Adrenal gland (tissue), 12 donors: ENCODE measurements around the gene BOD1. TPM values are rescaled to one million over a fixed set of nuclear protein-coding genes. Genes with fewer than 3 reads are reported as not detected.
A peak's percentile ranks its signal among the peaks of the same experiment; 100 is the strongest.
"Not testable (repeated sequence)": the region's sequence is repeated elsewhere in the genome, so short reads cannot be mapped to it uniquely, and the experiment has no call there.

Source experiments
- DNase-seq, 7 donors: peaks; one replicate each; pipeline ENCODE4 v3.0.0-alpha.2; 2019 to 2020
- H3K27ac ChIP-seq, 5 donors: fragments of 200-600 bp; sonication (generic) in 4 of 5; 1 replicate in 3 of 5; 2 replicates in 2 of 5; pipeline versions ENCODE4 v1.5.1 to v1.8.0; 2016 to 2020; ENCODE audit warnings: mild to moderate bottlenecking in 1 of 5
- H3K27me3 ChIP-seq: fragments of 200-600 bp; 2 replicates; pipeline ENCODE4 v1.8.0; 2021
- H3K36me3 ChIP-seq, 2 donors: fragments of 200-600 bp; replicated peaks in 1 of 2; 1 replicate in 1 of 2; 2 replicates in 1 of 2; pipeline versions ENCODE4 v1.5.1 to v1.8.0; 2018 to 2022
- H3K4me1 ChIP-seq, 2 donors: fragments of 200-600 bp; replicated peaks in 1 of 2; 1 replicate in 1 of 2; 2 replicates in 1 of 2; pipeline versions ENCODE4 v1.5.1 to v1.8.0; 2018 to 2021
- H3K4me3 ChIP-seq, 4 donors: fragments of 200-600 bp; sonication (generic) in 3 of 4; one replicate each; pipeline ENCODE4 v1.5.1; 2016 to 2018
- H3K9me3 ChIP-seq, 3 donors: fragments of 200-600 bp; sonication (generic) in 1 of 3; replicated peaks in 1 of 3; 1 replicate in 2 of 3; 2 replicates in 1 of 3; pipeline versions ENCODE4 v1.5.1 to v1.8.0; 2016 to 2021
- POLR2A ChIP-seq, 2 donors: fragments of 450-650 bp; IDR thresholded peaks; one replicate each; pipeline ENCODE4 v1.6.1; 2017; ENCODE audit warnings: antibody characterized with exemption in 2 of 2, mild to moderate bottlenecking in 2 of 2, moderate library complexity in 1 of 2
- WGBS, 4 donors: extraction: QIAGEN DNeasy Blood & Tissue Kit in 2 of 4; methylation state at CpG; one replicate each; pipeline versions ENCODE4 v1.1.5 to v1.1.7; 2013 to 2017; 5-methylcytosine and 5-hydroxymethylcytosine counted together
- intact Hi-C, 2 donors: fragments of 100-400 bp; cut with DNase I; formaldehyde crosslinking; loops; one replicate each; pipeline versions ENCODE4 v1.14.1 to v1.15.0; 2022 to 2023
- polyA plus RNA-seq, 3 donors: library from polyadenylated mRNA; stranded (reverse); fragments of 200-250 nt in 2 of 3; fragments of 350-450 nt in 1 of 3; fragmentation: Illumina TruSeq in 1 of 3; extraction: RNeasy Lipid Tissue Mini Kit (QIAGEN cat#74804) in 1 of 3; gene quantifications; one replicate each; pipeline ENCODE4 v1.2.3, GENCODE V29; 2013 to 2014
- total RNA-seq, 9 donors: library from RNA; depleted of rRNA in 4 of 9; stranded (reverse); fragments of >200 nt in 4 of 9; fragments of 120-200 nt in 1 of 9; fragmentation: NEBNext Ultra II Directional in 1 of 9; extraction: Animal tissue kit (Norgen Biotek cat#: 25700) in 1 of 9; gene quantifications; one replicate each; pipeline versions ENCODE4 v1.1.0 to v1.2.4, GENCODE V29; 2013 to 2023
- TF ChIP-seq, protein P1 (sequence below), 6 experiments: fragments of 450-650 bp in 4 of 6; fragments of 200-600 bp in 2 of 6; sonication (generic) in 1 of 6; IDR thresholded peaks; 1 replicate in 5 of 6; 2 replicates in 1 of 6; pipeline versions ENCODE4 v1.5.1 to v1.8.0; 2016 to 2021; ENCODE audit warnings: antibody characterized with exemption in 6 of 6, mild to moderate bottlenecking in 2 of 6, moderate library complexity in 1 of 6
- donor health status: healthy with polysubstance abuse.
- donor health status: Bipolar disorder and iron deficiency.
- donor health status: DM: yes; HTN: yes; CAD: no.
- donor health status: DM: no; HTN: no; CAD: no.
- donor health status: DM: no; HTN: no; CAD: no.
- donor health status: DM: yes; HTN: yes; CAD: no.

Gene BOD1
- total and polyA plus RNA-seq, 12 donors = 30.0 to 127 (median 54.2) TPM

DNA sequence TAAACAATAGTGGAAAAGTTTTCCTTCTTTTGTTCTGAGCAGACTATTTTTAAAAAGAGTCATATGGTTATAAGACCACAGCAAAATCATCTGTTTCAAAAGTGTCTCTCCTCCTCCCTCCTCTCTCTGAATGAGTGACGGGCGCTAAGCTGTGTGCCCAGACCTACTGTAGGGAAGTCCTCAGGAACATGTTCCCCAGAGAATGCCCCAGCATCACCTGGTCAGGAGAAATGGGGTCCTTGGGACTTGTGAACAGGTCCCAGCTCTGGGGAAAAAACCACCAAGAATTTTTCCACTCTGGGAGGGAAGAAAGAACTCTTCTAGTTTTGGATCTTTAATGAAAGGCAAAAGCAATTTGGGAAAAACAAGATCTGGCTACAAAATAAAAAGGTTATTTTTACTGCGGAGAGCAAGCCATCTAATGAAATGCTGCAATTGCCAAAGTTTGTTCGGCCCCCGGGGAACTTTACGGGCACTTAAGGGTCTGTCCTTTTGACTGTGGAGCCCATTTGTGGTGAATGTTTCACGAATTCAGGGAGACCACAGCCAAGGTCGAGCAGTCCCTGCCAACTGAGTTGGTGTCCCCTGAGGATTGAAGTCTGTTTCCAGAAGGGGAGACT lies 25.9 kb downstream of the BOD1 start:
- no peaks in the 10 kb centered on the region for H3K27me3 ChIP-seq
- DNase-seq = peak in 1 of 7 donors; percentile 46
- H3K36me3 ChIP-seq = no peaks in the 10 kb centered on the region
- intact Hi-C loops = loop anchor here in 1 of 2 donors (10.0 kb wide), 1 partner anchor 136 kb away; no protein-coding TSS in a partner anchor
- peaks cover 17 to 23% of the 10 kb centered on the region in 2 donors for H3K4me1 ChIP-seq
- no peak overlapping the region for H3K4me3 ChIP-seq
- TF ChIP-seq POLR2A (IDR thresholded peaks at IDR 0.05) = no peak
- TF ChIP-seq, protein P1, sequence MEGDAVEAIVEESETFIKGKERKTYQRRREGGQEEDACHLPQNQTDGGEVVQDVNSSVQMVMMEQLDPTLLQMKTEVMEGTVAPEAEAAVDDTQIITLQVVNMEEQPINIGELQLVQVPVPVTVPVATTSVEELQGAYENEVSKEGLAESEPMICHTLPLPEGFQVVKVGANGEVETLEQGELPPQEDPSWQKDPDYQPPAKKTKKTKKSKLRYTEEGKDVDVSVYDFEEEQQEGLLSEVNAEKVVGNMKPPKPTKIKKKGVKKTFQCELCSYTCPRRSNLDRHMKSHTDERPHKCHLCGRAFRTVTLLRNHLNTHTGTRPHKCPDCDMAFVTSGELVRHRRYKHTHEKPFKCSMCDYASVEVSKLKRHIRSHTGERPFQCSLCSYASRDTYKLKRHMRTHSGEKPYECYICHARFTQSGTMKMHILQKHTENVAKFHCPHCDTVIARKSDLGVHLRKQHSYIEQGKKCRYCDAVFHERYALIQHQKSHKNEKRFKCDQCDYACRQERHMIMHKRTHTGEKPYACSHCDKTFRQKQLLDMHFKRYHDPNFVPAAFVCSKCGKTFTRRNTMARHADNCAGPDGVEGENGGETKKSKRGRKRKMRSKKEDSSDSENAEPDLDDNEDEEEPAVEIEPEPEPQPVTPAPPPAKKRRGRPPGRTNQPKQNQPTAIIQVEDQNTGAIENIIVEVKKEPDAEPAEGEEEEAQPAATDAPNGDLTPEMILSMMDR (IDR thresholded peaks at IDR 0.05) = no peak
- H3K9me3 ChIP-seq = peaks cover 0 to 14% (median 0%) of the 10 kb centered on the region in 3 donors
- H3K27ac ChIP-seq = peak overlapping the region in 4 of 5 donors; percentile 40 to 70 (median 50)
- WGBS, 4 donors = 39 to 50% (median 44%) methylated on average over 8 of the region's 8 CpGs

DNA sequence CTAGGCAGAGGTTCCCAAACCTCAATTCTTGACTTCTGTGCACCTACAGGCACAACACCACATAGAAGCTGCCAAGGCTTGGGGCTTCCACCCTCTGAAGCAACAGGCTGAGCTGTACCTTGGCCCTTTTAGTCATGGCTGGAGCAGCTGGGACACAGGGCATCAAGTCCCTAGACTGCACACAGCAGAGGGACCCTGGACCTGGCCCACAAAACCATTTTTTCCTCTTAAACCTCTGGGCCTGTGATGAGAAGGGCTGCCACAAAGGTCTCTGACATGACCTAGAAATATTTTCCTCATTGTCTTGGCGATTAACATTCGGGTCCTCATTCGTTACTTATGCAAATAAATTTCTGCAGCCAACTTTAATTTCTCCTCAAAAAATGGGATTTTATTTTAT lies 30.3 kb downstream of the BOD1 start:
- H3K27me3 ChIP-seq, H3K27ac ChIP-seq, intact Hi-C loops, H3K36me3 ChIP-seq, H3K4me3 ChIP-seq, H3K9me3 ChIP-seq: not testable (repeated sequence)
- peak in 1 of 7 donors; percentile 27 for DNase-seq
- peaks cover 13 to 18% of the 10 kb centered on the region in 2 donors for H3K4me1 ChIP-seq
- 94 to 99% (median 97%) methylated on average over 3 of the region's 3 CpGs for WGBS, 4 donors

DNA sequence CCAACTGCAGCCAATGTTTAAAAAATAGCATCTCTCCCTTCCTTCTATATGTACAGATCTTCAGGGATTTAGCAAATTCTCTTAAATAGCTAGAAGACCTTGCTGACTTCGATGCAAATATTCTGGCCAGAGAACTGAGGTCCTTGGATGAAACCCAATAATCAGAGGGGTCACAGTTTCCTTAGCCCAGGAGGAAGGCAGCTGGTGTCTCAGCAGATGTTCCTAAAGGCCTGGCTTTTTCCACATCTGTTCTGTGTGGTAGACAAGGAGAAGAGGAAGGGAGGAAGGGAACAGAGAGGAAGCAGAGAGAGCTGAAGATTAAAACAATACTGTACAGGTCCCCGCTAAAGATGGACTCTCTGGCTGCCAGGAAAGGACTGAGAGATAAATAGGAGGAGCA lies 33.1 kb downstream of the BOD1 start:
- WGBS, 4 donors = 46 to 75% (median 54%) methylated on average over 2 of the region's 2 CpGs
- Histone ChIP-seq H3K36me3 (no peaks in the 10 kb centered on the region), H3K4me3 (no peak overlapping the region), H3K27ac (no peak overlapping the region), H3K9me3 (no peaks in the 10 kb centered on the region), H3K27me3 (no peaks in the 10 kb centered on the region), H3K4me1 (no peaks in the 10 kb centered on the region)
- intact Hi-C loops = no loop called here
- no peak for DNase-seq
- TF ChIP-seq POLR2A (IDR thresholded peaks at IDR 0.05) = no peak
- TF ChIP-seq, protein P1 (IDR thresholded peaks at IDR 0.05) = no peak

DNA sequence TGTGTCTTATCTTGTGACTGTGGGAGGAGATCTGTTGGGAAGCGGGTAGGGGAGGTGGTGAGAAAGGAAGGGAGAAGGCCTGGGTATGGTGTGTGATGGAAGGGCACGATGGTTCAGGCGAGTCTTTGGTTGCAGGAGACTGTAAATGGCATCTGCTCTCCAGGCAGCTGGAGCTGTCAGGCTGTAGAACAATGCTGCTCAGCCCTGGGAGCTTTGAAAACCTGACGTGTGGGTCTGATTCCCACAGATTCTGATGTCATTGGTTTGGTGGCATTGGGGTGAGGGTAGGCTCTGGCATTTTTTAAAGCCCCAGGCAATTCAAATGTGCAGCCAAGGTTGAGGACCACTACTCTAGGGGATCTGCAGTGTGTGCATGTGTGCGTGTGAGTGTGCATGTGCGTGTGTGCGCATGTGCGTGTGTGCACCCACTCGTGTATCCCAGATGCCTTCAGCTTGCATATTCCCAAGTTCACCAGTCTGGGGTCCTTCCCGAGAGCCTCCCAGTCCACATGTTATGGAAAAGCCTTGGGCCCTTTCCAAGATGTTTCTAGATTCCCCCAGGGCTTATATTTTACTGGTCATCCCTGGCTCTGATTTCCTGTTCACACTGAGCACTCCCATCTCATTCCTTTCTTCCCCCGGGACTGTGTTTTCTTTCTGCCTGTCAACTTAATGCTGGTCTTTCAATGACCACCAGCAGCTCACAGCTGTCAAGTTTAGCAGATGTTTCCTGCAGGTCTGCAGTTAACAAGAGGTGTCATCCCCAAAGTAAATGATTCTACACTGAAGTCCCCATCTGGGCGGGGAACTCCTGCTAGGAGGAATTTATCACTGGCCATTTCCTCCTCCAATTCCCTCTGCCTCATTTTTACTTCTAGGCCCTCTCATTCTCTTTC lies 34.0 kb downstream of the BOD1 start:
- intact Hi-C loops = no loop called here
- no peaks in the 10 kb centered on the region for H3K9me3 ChIP-seq
- H3K36me3 ChIP-seq = no peaks in the 10 kb centered on the region
- DNase-seq = no peak
- no peak overlapping the region for H3K27ac ChIP-seq
- no peaks in the 10 kb centered on the region for H3K4me1 ChIP-seq
- H3K27me3 ChIP-seq = no peaks in the 10 kb centered on the region
- WGBS, 4 donors = 65 to 80% (median 77%) methylated on average over 7 to 12 of the region's 12 CpGs
- no peak for TF ChIP-seq POLR2A (IDR thresholded peaks at IDR 0.05)
- TF ChIP-seq, protein P1 (IDR thresholded peaks at IDR 0.05) = no peak
- no peak overlapping the region for H3K4me3 ChIP-seq
